Measurements from ENCODE around the gene KCNK15. TPM values are rescaled to one million over a fixed set of nuclear protein-coding genes. Genes with fewer than 3 reads are reported as not detected.

The KCNK15 gene
- total and polyA plus RNA-seq, 9 of the 15 experiments (the other 6 are each of a cell fraction or from before 2014, with no cell fraction given), result 0.03 to 0.30 (median 0.17) TPM; not detected in 5

DNA sequence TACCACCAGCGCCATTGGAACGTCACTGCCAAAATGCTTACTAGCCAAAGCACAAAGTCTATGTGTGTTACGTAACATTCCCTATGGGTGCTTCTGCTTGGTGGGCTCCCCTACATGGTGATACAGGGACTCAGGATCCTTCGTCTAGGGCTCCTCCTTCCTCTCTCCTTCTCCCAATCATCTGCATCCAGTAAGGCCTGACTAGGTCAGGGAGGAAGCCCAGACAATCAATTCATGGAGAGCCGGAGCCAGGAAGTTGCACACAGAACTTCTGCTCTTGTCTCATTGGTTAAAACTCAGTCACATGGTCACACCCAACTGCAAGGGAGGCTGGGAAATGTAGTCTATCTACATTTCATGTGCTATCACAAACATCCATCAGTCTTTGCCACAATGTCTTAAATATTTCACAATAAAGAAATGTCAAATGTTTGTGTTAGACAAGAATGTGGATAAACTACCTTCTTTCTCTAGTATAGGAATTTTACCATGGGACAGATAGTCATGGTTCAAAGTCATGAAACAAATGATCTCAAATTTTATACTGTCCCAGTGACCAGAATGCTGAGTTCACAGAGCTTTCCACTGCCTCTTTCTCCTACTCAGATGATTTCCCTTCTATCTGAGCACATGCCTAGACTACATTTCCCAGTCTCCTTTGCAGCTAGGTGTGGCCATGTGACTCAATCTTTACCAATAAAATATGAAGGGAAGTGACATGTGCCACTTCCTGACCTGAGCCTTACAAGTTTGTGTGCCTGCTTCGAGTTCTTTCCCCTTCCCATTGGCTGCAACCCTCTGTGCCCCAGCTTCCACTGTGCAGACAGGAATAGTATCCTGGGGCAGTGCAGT, 9.3 kb upstream of the KCNK15 start (continued):
- TF ChIP-seq, protein P1, sequence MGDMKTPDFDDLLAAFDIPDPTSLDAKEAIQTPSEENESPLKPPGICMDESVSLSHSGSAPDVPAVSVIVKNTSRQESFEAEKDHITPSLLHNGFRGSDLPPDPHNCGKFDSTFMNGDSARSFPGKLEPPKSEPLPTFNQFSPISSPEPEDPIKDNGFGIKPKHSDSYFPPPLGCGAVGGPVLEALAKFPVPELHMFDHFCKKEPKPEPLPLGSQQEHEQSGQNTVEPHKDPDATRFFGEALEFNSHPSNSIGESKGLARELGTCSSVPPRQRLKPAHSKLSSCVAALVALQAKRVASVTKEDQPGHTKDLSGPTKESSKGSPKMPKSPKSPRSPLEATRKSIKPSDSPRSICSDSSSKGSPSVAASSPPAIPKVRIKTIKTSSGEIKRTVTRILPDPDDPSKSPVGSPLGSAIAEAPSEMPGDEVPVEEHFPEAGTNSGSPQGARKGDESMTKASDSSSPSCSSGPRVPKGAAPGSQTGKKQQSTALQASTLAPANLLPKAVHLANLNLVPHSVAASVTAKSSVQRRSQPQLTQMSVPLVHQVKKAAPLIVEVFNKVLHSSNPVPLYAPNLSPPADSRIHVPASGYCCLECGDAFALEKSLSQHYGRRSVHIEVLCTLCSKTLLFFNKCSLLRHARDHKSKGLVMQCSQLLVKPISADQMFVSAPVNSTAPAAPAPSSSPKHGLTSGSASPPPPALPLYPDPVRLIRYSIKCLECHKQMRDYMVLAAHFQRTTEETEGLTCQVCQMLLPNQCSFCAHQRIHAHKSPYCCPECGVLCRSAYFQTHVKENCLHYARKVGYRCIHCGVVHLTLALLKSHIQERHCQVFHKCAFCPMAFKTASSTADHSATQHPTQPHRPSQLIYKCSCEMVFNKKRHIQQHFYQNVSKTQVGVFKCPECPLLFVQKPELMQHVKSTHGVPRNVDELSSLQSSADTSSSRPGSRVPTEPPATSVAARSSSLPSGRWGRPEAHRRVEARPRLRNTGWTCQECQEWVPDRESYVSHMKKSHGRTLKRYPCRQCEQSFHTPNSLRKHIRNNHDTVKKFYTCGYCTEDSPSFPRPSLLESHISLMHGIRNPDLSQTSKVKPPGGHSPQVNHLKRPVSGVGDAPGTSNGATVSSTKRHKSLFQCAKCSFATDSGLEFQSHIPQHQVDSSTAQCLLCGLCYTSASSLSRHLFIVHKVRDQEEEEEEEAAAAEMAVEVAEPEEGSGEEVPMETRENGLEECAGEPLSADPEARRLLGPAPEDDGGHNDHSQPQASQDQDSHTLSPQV (IDR thresholded peaks at IDR 0.05), result no peak
- TF ChIP-seq, protein P2, sequence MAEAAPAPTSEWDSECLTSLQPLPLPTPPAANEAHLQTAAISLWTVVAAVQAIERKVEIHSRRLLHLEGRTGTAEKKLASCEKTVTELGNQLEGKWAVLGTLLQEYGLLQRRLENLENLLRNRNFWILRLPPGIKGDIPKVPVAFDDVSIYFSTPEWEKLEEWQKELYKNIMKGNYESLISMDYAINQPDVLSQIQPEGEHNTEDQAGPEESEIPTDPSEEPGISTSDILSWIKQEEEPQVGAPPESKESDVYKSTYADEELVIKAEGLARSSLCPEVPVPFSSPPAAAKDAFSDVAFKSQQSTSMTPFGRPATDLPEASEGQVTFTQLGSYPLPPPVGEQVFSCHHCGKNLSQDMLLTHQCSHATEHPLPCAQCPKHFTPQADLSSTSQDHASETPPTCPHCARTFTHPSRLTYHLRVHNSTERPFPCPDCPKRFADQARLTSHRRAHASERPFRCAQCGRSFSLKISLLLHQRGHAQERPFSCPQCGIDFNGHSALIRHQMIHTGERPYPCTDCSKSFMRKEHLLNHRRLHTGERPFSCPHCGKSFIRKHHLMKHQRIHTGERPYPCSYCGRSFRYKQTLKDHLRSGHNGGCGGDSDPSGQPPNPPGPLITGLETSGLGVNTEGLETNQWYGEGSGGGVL (CRISPR knock-in tag; IDR thresholded peaks at IDR 0.05), result no peak
- TF ChIP-seq ZNF785 (CRISPR knock-in tag; IDR thresholded peaks at IDR 0.05), result no peak
- no peak for TF ChIP-seq ZNF354B (CRISPR knock-in tag; IDR thresholded peaks at IDR 0.05)
- no peak for TF ChIP-seq NUFIP1 (IDR thresholded peaks at IDR 0.05; ENCODE audit: partially characterized antibody)
- TF ChIP-seq L3MBTL2 (IDR thresholded peaks at IDR 0.05), result peak; percentile 45; the same call in 1 of the 2 replicates
- TF ChIP-seq ZBTB17 (CRISPR knock-in tag; IDR thresholded peaks at IDR 0.05), result peak; percentile 84
- TF ChIP-seq, protein P3, sequence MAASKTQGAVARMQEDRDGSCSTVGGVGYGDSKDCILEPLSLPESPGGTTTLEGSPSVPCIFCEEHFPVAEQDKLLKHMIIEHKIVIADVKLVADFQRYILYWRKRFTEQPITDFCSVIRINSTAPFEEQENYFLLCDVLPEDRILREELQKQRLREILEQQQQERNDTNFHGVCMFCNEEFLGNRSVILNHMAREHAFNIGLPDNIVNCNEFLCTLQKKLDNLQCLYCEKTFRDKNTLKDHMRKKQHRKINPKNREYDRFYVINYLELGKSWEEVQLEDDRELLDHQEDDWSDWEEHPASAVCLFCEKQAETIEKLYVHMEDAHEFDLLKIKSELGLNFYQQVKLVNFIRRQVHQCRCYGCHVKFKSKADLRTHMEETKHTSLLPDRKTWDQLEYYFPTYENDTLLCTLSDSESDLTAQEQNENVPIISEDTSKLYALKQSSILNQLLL (CRISPR knock-in tag; IDR thresholded peaks at IDR 0.05; ENCODE audit: borderline replicate concordance), result no peak
- no peak for TF ChIP-seq ZNF23 (CRISPR knock-in tag; IDR thresholded peaks at IDR 0.05)
